Activated CD8-positive, alpha-beta T cell treated with anti-CD3 and anti-CD28 coated beads, Interleukin-2, amount 10 ng/mL, durations not matched to agents 7 days and 5 days (primary cell): ENCODE data around the gene FHOD3. TPM values are rescaled to one million over a fixed set of nuclear protein-coding genes. Genes with fewer than 3 reads are reported as not detected.

Experiments
- ATAC-seq: fragments of 150-1000 bp; cut with Tn5 transposase; one replicate; pipeline ENCODE4 v1.10.0; 2021; ENCODE audit warnings: moderate library complexity
- CTCF ChIA-PET: fragments of 350-600 bp; sonication (Branson Sonifier 250); formaldehyde crosslinking; loops from one replicate; lab custom pipeline; 2021; ENCODE audit warnings: antibody characterized with exemption; lab: Charles Lee
- POLR2A ChIA-PET: fragments of 350-600 bp; sonication (Branson Sonifier 250); formaldehyde crosslinking; loops from one replicate; lab custom pipeline; 2021; ENCODE audit warnings: antibody characterized with exemption; lab: Charles Lee
- DNase-seq: peaks from one replicate; pipeline ENCODE4 v3.0.0-alpha.2; 2020
- H3K27ac Mint-ChIP-seq: one replicate; pipeline ENCODE4 v1.8.0; 2021; ENCODE audit warnings: mild to moderate bottlenecking, mixed read lengths
- H3K27me3 Mint-ChIP-seq: one replicate; pipeline ENCODE4 v1.8.0; 2021; ENCODE audit warnings: low read depth, mixed read lengths
- H3K36me3 Mint-ChIP-seq: one replicate; pipeline ENCODE4 v1.8.0; 2021; ENCODE audit warnings: low read depth, mixed read lengths
- H3K4me1 Mint-ChIP-seq: one replicate; pipeline ENCODE4 v1.8.0; 2021; ENCODE audit warnings: low read depth, mixed read lengths
- H3K4me3 Mint-ChIP-seq: one replicate; pipeline ENCODE4 v1.8.0; 2021; ENCODE audit warnings: mild to moderate bottlenecking, mixed read lengths
- H3K9me3 Mint-ChIP-seq: one replicate; pipeline ENCODE4 v1.8.0; 2022; ENCODE audit warnings: mixed read lengths; ENCODE audit not compliant: insufficient read depth
- total RNA-seq, 2 experiments: library from RNA; stranded (reverse); gene quantifications; one replicate each; pipeline ENCODE4 v1.2.3, GENCODE V29; 2021

Gene FHOD3
- total RNA-seq, 2 experiments from 2014 or later = not detected

DNA sequence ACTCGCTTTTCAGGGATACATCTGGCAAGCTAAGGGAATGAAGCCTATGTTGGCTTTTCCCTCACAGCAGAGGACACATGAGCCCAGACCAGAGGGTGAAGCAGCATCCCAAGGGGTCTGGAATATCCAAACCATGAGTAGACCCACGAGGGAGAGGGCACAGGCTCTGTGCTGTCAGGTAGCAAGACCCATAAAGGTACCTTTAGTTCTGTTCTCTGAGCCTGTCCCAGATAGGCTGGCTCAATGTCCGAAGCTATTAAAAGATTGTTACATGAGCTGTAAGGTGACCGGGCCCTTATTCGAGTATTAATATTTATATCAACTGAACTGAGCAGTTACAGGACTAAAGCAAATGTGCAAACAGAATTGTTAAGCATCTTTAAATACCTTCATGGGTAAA is 479.1 kb downstream of the FHOD3 start:
- DNase-seq = no peak
- H3K4me3 Mint-ChIP-seq = no peak overlapping the region
- ChIA-PET CTCF (no interaction called here), POLR2A (no interaction called here)
- H3K27ac Mint-ChIP-seq = no peak overlapping the region
- H3K9me3 Mint-ChIP-seq = no peaks in the 10 kb centered on the region
- H3K27me3 Mint-ChIP-seq = no peaks in the 10 kb centered on the region
- peaks cover 13% of the 10 kb centered on the region for H3K36me3 Mint-ChIP-seq
- H3K4me1 Mint-ChIP-seq = peaks cover 4% of the 10 kb centered on the region
- ATAC-seq = no peak

DNA sequence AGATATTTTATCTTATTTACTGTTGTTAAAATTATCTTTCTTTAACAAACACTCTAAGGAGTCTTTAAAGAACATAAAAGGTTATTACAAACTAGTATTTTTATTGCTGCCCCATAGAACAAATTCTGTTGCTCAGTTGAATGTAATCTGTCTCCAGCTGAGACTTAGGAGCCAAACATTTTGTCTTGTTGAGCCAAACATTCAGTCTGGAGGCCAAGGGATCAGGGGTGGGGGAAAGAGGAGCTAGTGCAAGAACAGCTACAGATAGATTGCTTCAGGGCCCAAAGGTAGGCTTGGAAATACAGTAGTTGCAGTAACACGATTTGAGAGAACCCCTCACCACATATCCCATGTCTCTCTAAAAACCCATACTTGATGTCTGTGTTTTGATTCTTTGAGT is 480.1 kb downstream of the FHOD3 start:
- POLR2A ChIA-PET = no interaction called here
- Mint-ChIP-seq H3K4me1 (no peaks in the 10 kb centered on the region), H3K9me3 (no peaks in the 10 kb centered on the region), H3K36me3 (peaks cover 13% of the 10 kb centered on the region), H3K27ac (no peak overlapping the region), H3K27me3 (no peaks in the 10 kb centered on the region), H3K4me3 (no peak overlapping the region)
- CTCF ChIA-PET = no interaction called here
- DNase-seq (no peak), ATAC-seq (no peak)

DNA sequence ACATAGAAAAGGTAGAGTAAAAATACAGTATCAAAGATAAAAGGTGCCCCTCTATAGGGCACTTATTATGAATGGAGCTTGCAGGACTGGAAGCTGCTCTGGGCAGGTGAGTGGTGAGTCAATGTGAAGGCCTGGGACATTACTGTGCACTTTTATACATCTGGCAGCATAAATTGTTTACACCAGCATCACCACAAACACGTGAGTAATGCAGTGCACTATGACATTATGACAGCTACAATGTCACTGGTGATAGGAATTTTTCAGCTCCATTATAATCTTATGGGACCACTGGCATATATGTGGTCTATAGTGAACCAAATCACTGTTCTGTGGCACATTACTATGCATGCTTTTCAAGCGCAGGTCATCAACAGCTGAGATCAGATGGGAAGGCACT is 483.2 kb downstream of the FHOD3 start:
- no peaks in the 10 kb centered on the region for H3K27me3 Mint-ChIP-seq
- peaks cover 20% of the 10 kb centered on the region for H3K36me3 Mint-ChIP-seq
- POLR2A ChIA-PET = no interaction called here
- no peak overlapping the region for H3K4me3 Mint-ChIP-seq
- CTCF ChIA-PET = no interaction called here
- H3K9me3 Mint-ChIP-seq = no peaks in the 10 kb centered on the region
- H3K4me1 Mint-ChIP-seq = no peaks in the 10 kb centered on the region
- no peak for ATAC-seq
- H3K27ac Mint-ChIP-seq = no peak overlapping the region
- no peak for DNase-seq

- POLR2A ChIA-PET = no interaction called here
- CTCF ChIA-PET = no interaction called here
- ATAC-seq = no peak
These were observed 485.2 kb downstream of the FHOD3 start for GRCh38 chr18:36782710-36783109.

DNA sequence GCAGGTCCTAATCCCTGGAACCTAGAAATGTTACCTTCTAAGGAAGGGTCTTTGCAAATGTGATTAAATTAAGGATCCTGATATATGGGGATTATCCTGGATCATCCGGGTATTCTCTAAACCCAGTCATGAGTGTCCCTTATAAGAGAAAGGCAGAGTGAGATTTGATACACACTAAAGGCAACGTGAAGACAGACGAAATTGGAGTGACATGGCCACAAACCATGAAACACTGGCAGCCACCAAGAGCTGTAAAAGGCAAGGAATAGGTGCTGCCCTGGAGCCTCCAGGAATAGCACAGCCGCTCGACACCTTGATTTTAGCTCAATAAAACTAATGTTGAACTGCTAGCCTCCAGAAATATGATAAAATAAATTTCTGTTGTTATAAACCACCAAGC is 486.3 kb downstream of the FHOD3 start:
- no peak for ATAC-seq
- Mint-ChIP-seq H3K36me3 (peaks cover 38% of the 10 kb centered on the region), H3K27ac (no peak overlapping the region), H3K4me1 (no peaks in the 10 kb centered on the region), H3K9me3 (no peaks in the 10 kb centered on the region), H3K4me3 (no peak overlapping the region), H3K27me3 (no peaks in the 10 kb centered on the region)
- ChIA-PET POLR2A (no interaction called here), CTCF (no interaction called here)
- no peak for DNase-seq

More at GRCh38 chr18:36782710-36783109, 485.2 kb downstream of the FHOD3 start:
- Mint-ChIP-seq H3K9me3 (no peaks in the 10 kb centered on the region), H3K4me1 (no peaks in the 10 kb centered on the region), H3K27ac (no peak overlapping the region), H3K36me3 (peaks cover 30% of the 10 kb centered on the region), H3K27me3 (no peaks in the 10 kb centered on the region), H3K4me3 (no peak overlapping the region)
- DNase-seq = no peak

DNA sequence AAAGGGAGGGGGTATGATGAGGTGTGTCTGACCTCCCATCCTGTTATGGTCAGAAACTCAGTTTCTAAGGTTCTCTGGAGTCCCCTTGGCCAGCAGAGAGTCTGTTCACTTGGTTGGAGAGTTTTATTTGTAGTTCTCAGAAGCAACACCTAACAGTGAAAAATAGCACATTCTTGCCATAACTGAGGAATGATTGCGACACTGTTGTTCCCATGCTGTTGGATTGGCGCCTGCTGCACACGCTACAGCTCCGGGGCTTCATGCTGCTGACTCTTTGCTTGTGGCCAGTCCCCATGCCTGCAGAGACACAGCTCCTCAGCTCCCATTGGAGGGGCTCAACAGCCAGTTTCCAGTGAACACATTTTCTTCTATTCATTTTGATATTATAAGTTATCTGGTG is 489.2 kb downstream of the FHOD3 start:
- Mint-ChIP-seq H3K4me1 (no peaks in the 10 kb centered on the region), H3K27ac (no peak overlapping the region), H3K9me3 (no peaks in the 10 kb centered on the region), H3K36me3 (peaks cover 51% of the 10 kb centered on the region), H3K27me3 (no peaks in the 10 kb centered on the region), H3K4me3 (no peak overlapping the region)
- CTCF ChIA-PET = no interaction called here
- no peak for ATAC-seq
- POLR2A ChIA-PET = no interaction called here
- DNase-seq = no peak

DNA sequence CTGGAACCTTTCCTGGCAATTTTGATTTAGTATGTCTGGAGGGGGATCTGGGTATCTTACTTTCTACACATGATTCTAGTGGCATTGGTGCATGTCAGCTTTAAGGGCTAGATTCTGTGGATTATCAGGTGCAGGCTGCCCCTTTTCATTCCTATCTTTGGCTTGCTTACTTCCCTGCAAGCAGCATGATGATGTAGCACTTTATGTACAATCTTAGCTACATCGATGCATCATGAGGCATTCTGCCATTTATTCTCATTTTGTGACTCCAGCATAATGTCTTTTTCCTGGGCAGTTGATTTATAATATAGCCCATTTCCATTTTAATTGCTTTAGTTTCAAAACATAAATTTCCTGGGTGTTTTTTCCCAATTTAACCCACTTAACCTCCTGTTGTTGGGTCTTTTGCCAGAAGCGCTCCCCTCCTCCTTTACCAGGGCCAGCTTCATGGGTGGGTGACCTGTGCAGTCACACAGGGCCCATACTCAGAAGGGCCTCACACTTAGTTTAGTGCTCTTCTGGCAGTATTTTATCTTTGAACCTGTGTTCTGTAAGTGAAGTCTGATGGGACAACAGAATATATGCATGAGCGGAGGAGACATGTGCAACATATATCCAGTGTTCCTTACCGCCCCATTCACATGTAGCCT is 495.2 kb downstream of the FHOD3 start:
- Mint-ChIP-seq H3K4me1 (no peaks in the 10 kb centered on the region), H3K4me3 (no peak overlapping the region), H3K36me3 (peaks cover 81% of the 10 kb centered on the region), H3K27ac (no peak overlapping the region), H3K9me3 (no peaks in the 10 kb centered on the region), H3K27me3 (no peaks in the 10 kb centered on the region)
- DNase-seq (no peak), ATAC-seq (no peak)
- ChIA-PET CTCF (no interaction called here), POLR2A (no interaction called here)

DNA sequence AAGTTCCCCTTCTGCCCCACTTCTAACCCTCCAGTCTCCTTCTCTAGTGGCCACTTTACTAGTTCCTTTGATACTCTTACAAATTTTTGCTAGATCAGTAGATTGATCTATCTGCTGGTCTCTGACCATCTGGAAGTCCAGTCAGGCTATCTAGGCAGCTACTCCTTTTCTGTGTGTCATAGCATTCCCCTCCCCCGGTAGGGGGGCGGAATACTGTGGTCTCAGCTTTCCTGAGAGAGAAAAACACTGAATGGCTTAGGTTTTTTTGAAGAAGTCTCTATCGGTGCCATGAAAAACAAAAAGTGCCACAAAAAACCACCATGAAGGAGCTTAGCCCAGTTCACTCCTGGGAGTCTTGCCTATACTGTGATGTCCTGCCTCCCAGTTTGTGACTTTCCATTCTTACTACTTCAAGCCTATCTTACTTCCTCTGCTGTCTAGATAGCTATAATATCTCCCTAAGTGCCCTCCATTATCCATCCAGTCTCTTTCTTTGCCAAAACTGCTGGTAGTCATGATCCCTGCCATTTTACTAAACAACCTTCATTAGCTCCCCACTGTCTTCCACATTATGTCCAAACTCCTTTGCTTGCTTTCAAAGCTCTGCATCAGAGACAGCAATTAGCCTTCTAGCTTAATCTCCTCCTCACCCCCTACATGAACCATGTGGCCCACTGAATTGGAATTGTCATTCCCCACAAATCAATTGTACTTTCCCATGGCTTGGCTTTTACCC is 501.4 kb downstream of the FHOD3 start:
- H3K4me1 Mint-ChIP-seq = no peaks in the 10 kb centered on the region
- no peaks in the 10 kb centered on the region for H3K9me3 Mint-ChIP-seq
- CTCF ChIA-PET = interaction anchor here (1.1 to 1.6 kb wide), 3 partner anchors 9 to 111 kb away, joined by 3 to 7 read pairs (median 4); no protein-coding TSS in a partner anchor
- DNase-seq (no peak), ATAC-seq (no peak)
- peaks cover 74% of the 10 kb centered on the region for H3K36me3 Mint-ChIP-seq
- H3K4me3 Mint-ChIP-seq = no peak overlapping the region
- no peak overlapping the region for H3K27ac Mint-ChIP-seq
- POLR2A ChIA-PET = no interaction called here
- no peaks in the 10 kb centered on the region for H3K27me3 Mint-ChIP-seq

- Mint-ChIP-seq H3K36me3 (peaks cover 62% of the 10 kb centered on the region), H3K9me3 (no peaks in the 10 kb centered on the region), H3K27ac (no peak overlapping the region), H3K27me3 (no peaks in the 10 kb centered on the region), H3K4me3 (no peak overlapping the region), H3K4me1 (peaks cover 3% of the 10 kb centered on the region)
- ATAC-seq = no peak
- ChIA-PET POLR2A (no interaction called here), CTCF (interaction anchor here (1.3 to 1.9 kb wide), 2 partner anchors 24 to 117 kb away, joined by 4 to 6 read pairs; partner anchors contain the start of gene KIAA1328)
- no peak for DNase-seq
These were observed 507.6 kb downstream of the FHOD3 start for GRCh38 chr18:36805105-36805504.

DNA sequence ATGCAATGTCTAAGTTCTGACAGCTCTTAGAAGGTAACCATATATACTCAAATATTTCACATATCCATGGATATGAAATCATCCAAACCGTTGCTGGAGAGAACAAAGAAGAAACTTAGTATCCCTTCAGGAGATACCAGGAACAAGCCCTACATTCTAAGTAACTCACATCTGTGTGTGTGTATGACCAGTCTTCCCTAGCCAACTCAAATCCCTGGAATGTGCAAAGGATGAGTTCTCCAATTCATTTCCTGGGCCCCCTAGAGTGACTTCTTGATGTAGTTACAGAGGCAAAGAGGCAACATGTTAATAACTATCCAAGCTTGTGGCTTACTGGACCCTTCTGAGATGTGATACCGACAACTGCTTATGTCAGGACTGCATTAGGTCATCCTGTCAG is 511.2 kb downstream of the FHOD3 start:
- Mint-ChIP-seq H3K27me3 (no peaks in the 10 kb centered on the region), H3K9me3 (no peaks in the 10 kb centered on the region), H3K27ac (no peak overlapping the region), H3K4me3 (no peak overlapping the region), H3K4me1 (peaks cover 3% of the 10 kb centered on the region), H3K36me3 (peaks cover 56% of the 10 kb centered on the region)
- DNase-seq = no peak
- ChIA-PET POLR2A (no interaction called here), CTCF (interaction anchor here (0.8 to 5.3 kb wide), 3 partner anchors 10 to 121 kb away, joined by 3 to 50 read pairs (median 7); no protein-coding TSS in a partner anchor)
- no peak for ATAC-seq

- POLR2A ChIA-PET = no interaction called here
- H3K36me3 Mint-ChIP-seq = peaks cover 54% of the 10 kb centered on the region
These were observed 512.3 kb downstream of the FHOD3 start for GRCh38 chr18:36809590-36810381.

More at GRCh38 chr18:36809590-36810381, 512.3 kb downstream of the FHOD3 start:
- CTCF ChIA-PET = interaction anchor here (0.8 to 5.3 kb wide), 5 partner anchors 11 to 122 kb away, joined by 3 to 50 read pairs (median 4); partner anchors contain the start of genes KIAA1328 and TPGS2
- H3K4me3 Mint-ChIP-seq = no peak overlapping the region
- DNase-seq (peak; percentile 50), ATAC-seq (peak; percentile 91)
- H3K27me3 Mint-ChIP-seq = no peaks in the 10 kb centered on the region
- peaks cover 3% of the 10 kb centered on the region for H3K4me1 Mint-ChIP-seq
- H3K27ac Mint-ChIP-seq = no peak overlapping the region
- no peaks in the 10 kb centered on the region for H3K9me3 Mint-ChIP-seq
